ENCODE measurements around the gene OR2A7.
"Not testable (repeated sequence)": the region's sequence is repeated elsewhere in the genome, so short reads cannot be mapped to it uniquely, and the experiment has no call there.

The OR2A7 gene

GRCh38 chr7:144252307-144252706 is 12.3 kb downstream of the OR2A7 start:
- DNase-seq (ENCODE audit: low read depth), result not testable (repeated sequence)

GRCh38 chr7:144247674-144248330 is 16.8 kb downstream of the OR2A7 start:
- not testable (repeated sequence) for DNase-seq (ENCODE audit: low read depth)

- not testable (repeated sequence) for DNase-seq (ENCODE audit: low read depth)
Observed at GRCh38 chr7:144246967-144247366, 17.6 kb downstream of the OR2A7 start.

GRCh38 chr7:144245372-144245771 is 19.2 kb downstream of the OR2A7 start:
- DNase-seq (ENCODE audit: low read depth), result not testable (repeated sequence)

- DNase-seq (ENCODE audit: low read depth), result not testable (repeated sequence)
Observed at GRCh38 chr7:144239365-144239764, 25.2 kb downstream of the OR2A7 start, which contains the start of gene OR2A42. OR2A42 (minus strand) TSS chr7:144239605; CDS start chr7:144232843, 6,762 bp downstream.

- DNase-seq (ENCODE audit: low read depth), result not testable (repeated sequence)
Observed at GRCh38 chr7:144238530-144239082, 26.0 kb downstream of the OR2A7 start.

- not testable (repeated sequence) for DNase-seq (ENCODE audit: low read depth)
Observed at GRCh38 chr7:144233039-144233438, 31.6 kb downstream of the OR2A7 start.

- not testable (repeated sequence) for DNase-seq (ENCODE audit: low read depth)
Observed at GRCh38 chr7:144231027-144231426, 33.6 kb downstream of the OR2A7 start.

- not testable (repeated sequence) for DNase-seq (ENCODE audit: low read depth)
Observed at GRCh38 chr7:144228810-144229209, 35.8 kb downstream of the OR2A7 start.

- DNase-seq (ENCODE audit: low read depth), result not testable (repeated sequence)
Observed at GRCh38 chr7:144226866-144227265, 37.7 kb downstream of the OR2A7 start.

GRCh38 chr7:144223675-144224074 is 40.9 kb downstream of the OR2A7 start:
- DNase-seq (ENCODE audit: low read depth), result not testable (repeated sequence)

GRCh38 chr7:144220531-144220930 is 44.1 kb downstream of the OR2A7 start:
- DNase-seq (ENCODE audit: low read depth), result not testable (repeated sequence)

GRCh38 chr7:144219149-144219548 is 45.4 kb downstream of the OR2A7 start:
- DNase-seq (ENCODE audit: low read depth), result not testable (repeated sequence)

GRCh38 chr7:144218581-144218980 is 46.0 kb downstream of the OR2A7 start:
- not testable (repeated sequence) for DNase-seq (ENCODE audit: low read depth)

GRCh38 chr7:144217200-144217599 is 47.4 kb downstream of the OR2A7 start:
- DNase-seq (ENCODE audit: low read depth), result not testable (repeated sequence)
